Measurements from ENCODE around the gene PRRX2.
"Not testable (repeated sequence)": the region's sequence is repeated elsewhere in the genome, so short reads cannot be mapped to it uniquely, and the experiment has no call there.

Gene PRRX2

GRCh38 chr9:129737479-129738274 lies 72.2 kb downstream of the PRRX2 start:
- DNase-seq (ENCODE audit: low read depth) = peak; percentile 57

- DNase-seq (ENCODE audit: low read depth) = no peak
Measured at GRCh38 chr9:129739432-129739831, 74.0 kb downstream of the PRRX2 start.

GRCh38 chr9:129740174-129740573 lies 74.7 kb downstream of the PRRX2 start:
- no peak for DNase-seq (ENCODE audit: low read depth)

GRCh38 chr9:129740666-129741464 lies 75.4 kb downstream of the PRRX2 start:
- DNase-seq (ENCODE audit: low read depth) = no peak

- no peak for DNase-seq (ENCODE audit: low read depth)
Measured at GRCh38 chr9:129745200-129745599, 79.8 kb downstream of the PRRX2 start.

GRCh38 chr9:129746092-129746777 lies 80.8 kb downstream of the PRRX2 start:
- no peak for DNase-seq (ENCODE audit: low read depth)

- DNase-seq (ENCODE audit: low read depth) = no peak
Measured at GRCh38 chr9:129748249-129748648, 82.8 kb downstream of the PRRX2 start.

GRCh38 chr9:129749052-129749451 lies 83.6 kb downstream of the PRRX2 start:
- not testable (repeated sequence) for DNase-seq (ENCODE audit: low read depth)

GRCh38 chr9:129749575-129749974 lies 84.1 kb downstream of the PRRX2 start:
- no peak for DNase-seq (ENCODE audit: low read depth)

GRCh38 chr9:129750013-129750638 lies 84.7 kb downstream of the PRRX2 start:
- no peak for DNase-seq (ENCODE audit: low read depth)

GRCh38 chr9:129751841-129752801 lies 86.7 kb downstream of the PRRX2 start:
- DNase-seq (ENCODE audit: low read depth) = no peak

- no peak for DNase-seq (ENCODE audit: low read depth)
Measured at GRCh38 chr9:129752900-129753729, 87.7 kb downstream of the PRRX2 start, which contains the start of gene PTGES. TSS of gene PTGES (minus strand) at chr9:129753042. CDS start at chr9:129753012, 30 bp downstream.

GRCh38 chr9:129755151-129755550 lies 89.7 kb downstream of the PRRX2 start:
- no peak for DNase-seq (ENCODE audit: low read depth)

GRCh38 chr9:129756191-129756590 lies 90.7 kb downstream of the PRRX2 start:
- no peak for DNase-seq (ENCODE audit: low read depth)

- no peak for DNase-seq (ENCODE audit: low read depth)
Measured at GRCh38 chr9:129757045-129757444, 91.6 kb downstream of the PRRX2 start.

GRCh38 chr9:129759319-129759718 lies 93.9 kb downstream of the PRRX2 start:
- no peak for DNase-seq (ENCODE audit: low read depth)

- DNase-seq (ENCODE audit: low read depth) = no peak
Measured at GRCh38 chr9:129759804-129760502, 94.5 kb downstream of the PRRX2 start.

GRCh38 chr9:129760784-129761183 lies 95.3 kb downstream of the PRRX2 start:
- DNase-seq (ENCODE audit: low read depth) = not testable (repeated sequence)

GRCh38 chr9:129761293-129761900 lies 96.0 kb downstream of the PRRX2 start:
- no peak for DNase-seq (ENCODE audit: low read depth)

Data from T-helper 22 cell (primary cell).